ENCODE results near the gene MAP2K5.

MAP2K5 gene

GRCh38 chr15:67542420-67543347 is at the start of gene MAP2K5:
MAP2K5 (plus strand) TSS chr15:67542703; CDS start chr15:67543336, 633 bp downstream.
- DNase-seq = no peak

GRCh38 chr15:67495585-67495984 is 46.9 kb upstream of the MAP2K5 start:
- no peak for DNase-seq

GRCh38 chr15:67501177-67501835 is 41.2 kb upstream of the MAP2K5 start:
- no peak for DNase-seq

- DNase-seq = no peak
These were observed 40.6 kb upstream of the MAP2K5 start for GRCh38 chr15:67501836-67502461.

- DNase-seq = no peak
These were observed 38.4 kb upstream of the MAP2K5 start for GRCh38 chr15:67504056-67504455.

- DNase-seq = no peak
These were observed 37.7 kb upstream of the MAP2K5 start for GRCh38 chr15:67504796-67505195.

- DNase-seq = no peak
These were observed 36.6 kb upstream of the MAP2K5 start for GRCh38 chr15:67505675-67506572.

- no peak for DNase-seq
These were observed 35.4 kb upstream of the MAP2K5 start for GRCh38 chr15:67506775-67507747.

- DNase-seq = no peak
These were observed 34.1 kb upstream of the MAP2K5 start for GRCh38 chr15:67508407-67508806.

GRCh38 chr15:67509918-67510317 is 32.6 kb upstream of the MAP2K5 start:
- no peak for DNase-seq

- DNase-seq = no peak
These were observed 31.8 kb upstream of the MAP2K5 start for GRCh38 chr15:67510597-67511190.

GRCh38 chr15:67511606-67512005 is 30.9 kb upstream of the MAP2K5 start:
- DNase-seq = no peak

GRCh38 chr15:67512140-67512539 is 30.4 kb upstream of the MAP2K5 start:
- peak; percentile 6 for DNase-seq

GRCh38 chr15:67512933-67513714 is 29.4 kb upstream of the MAP2K5 start:
- DNase-seq = no peak

- DNase-seq = no peak
These were observed 27.4 kb upstream of the MAP2K5 start for GRCh38 chr15:67515090-67515489.

GRCh38 chr15:67515557-67515956 is 26.9 kb upstream of the MAP2K5 start:
- DNase-seq = no peak

GRCh38 chr15:67520321-67521028 is 22.0 kb upstream of the MAP2K5 start:
- DNase-seq = no peak

- DNase-seq = no peak
These were observed 21.3 kb upstream of the MAP2K5 start, which contains the start of gene C15orf61 for GRCh38 chr15:67521029-67521782. C15orf61 (plus strand) TSS chr15:67521131; CDS start chr15:67521249, 118 bp downstream.

All from NCI-H187 treated with DMSO at 0.1 percent for 48 hours (cell line).